H1 (cell line): ENCODE results near the gene LSM7. TPM values are rescaled to one million over a fixed set of nuclear protein-coding genes. Genes with fewer than 3 reads are reported as not detected.

ENCODE experiments used
- CTCF ChIA-PET: fragments of 300-600 bp; sonication (Branson Sonifier 250); formaldehyde crosslinking; loops from one replicate; lab custom pipeline; 2021; ENCODE audit not compliant: partially characterized antibody; lab: Charles Lee
- POLR2A ChIA-PET: fragments of 300-600 bp; sonication (Branson Sonifier 250); formaldehyde crosslinking; loops from one replicate; lab custom pipeline; 2021; ENCODE audit warnings: inconsistent platforms; ENCODE audit not compliant: partially characterized antibody; lab: Charles Lee
- DNase-seq, 2 experiments: peaks; one replicate each; pipeline versions ENCODE4 v3.0.0 to v3.0.0-alpha.2; 2010 to 2022; ENCODE audit warnings: low spot score in 2 of 2, low read depth in 1 of 2, mixed read lengths in 1 of 2
- FAIRE-seq: peaks from 2 replicates; lab custom pipeline; 2011; peaks lifted over from hg19 to GRCh38; lab: Jason Lieb, UNC
- H2AFZ ChIP-seq: 2 replicates; pipeline ENCODE4 v1.8.1; 2012; ENCODE audit warnings: low read length, inconsistent platforms
- H2AK5ac ChIP-seq: 2 replicates; pipeline ENCODE4 v1.6.1; 2013; ENCODE audit warnings: low read depth, low read length
- H2BK120ac ChIP-seq: replicated peaks from 2 replicates; pipeline ENCODE3; 2013; ENCODE audit warnings: low read depth, low read length, inconsistent platforms
- H2BK12ac ChIP-seq: 2 replicates; pipeline ENCODE4 v1.6.1; 2013; ENCODE audit warnings: low read depth, low read length
- H2BK15ac ChIP-seq: 2 replicates; pipeline ENCODE4 v1.6.1; 2013; ENCODE audit warnings: low read length
- H2BK20ac ChIP-seq: 2 replicates; pipeline ENCODE4 v1.6.1; 2013; ENCODE audit warnings: low read length
- H2BK5ac ChIP-seq: 2 replicates; pipeline ENCODE4 v1.6.1; 2013; ENCODE audit warnings: low read depth, low read length
- H3K14ac ChIP-seq: 2 replicates; pipeline ENCODE4 v1.6.1; 2013; ENCODE audit warnings: inconsistent platforms; ENCODE audit not compliant: insufficient read length
- H3K18ac ChIP-seq: 2 replicates; pipeline ENCODE4 v1.6.1; 2013; ENCODE audit warnings: low read length; ENCODE audit errors: extremely low read depth
- H3K23ac ChIP-seq: 2 replicates; pipeline ENCODE4 v1.6.1; 2013; ENCODE audit warnings: inconsistent platforms; ENCODE audit not compliant: insufficient read length
- H3K23me2 ChIP-seq: 2 replicates; pipeline ENCODE4 v1.6.1; 2013; ENCODE audit warnings: low read depth, low read length
- H3K27ac ChIP-seq: 2 replicates; pipeline ENCODE4 v1.6.1; 2011; ENCODE audit warnings: low read depth, low read length, inconsistent platforms
- H3K27me3 ChIP-seq, 4 experiments: replicated peaks in 1 of 4; 1 replicate in 1 of 4; 2 replicates in 3 of 4; pipeline versions ENCODE4 v1.6.1 to v1.8.1; 2011 to 2013; ENCODE audit warnings: low read length in 3 of 4, mild to moderate bottlenecking in 3 of 4, inconsistent platforms in 2 of 4, mixed read lengths in 2 of 4, moderate library complexity in 1 of 4; ENCODE audit not compliant: control insufficient read depth in 3 of 4, insufficient read depth in 3 of 4; ENCODE audit errors: extremely low read depth in 1 of 4
- H3K36me3 ChIP-seq, 4 experiments: 2 replicates each; pipeline versions ENCODE4 v1.6.1 to v1.8.1; 2011 to 2013; ENCODE audit warnings: mild to moderate bottlenecking in 4 of 4, low read length in 3 of 4, moderate library complexity in 2 of 4, control low read depth in 1 of 4, inconsistent platforms in 1 of 4; ENCODE audit not compliant: insufficient read depth in 4 of 4, control insufficient read depth in 2 of 4
- H3K4ac ChIP-seq: replicated peaks from 2 replicates; pipeline ENCODE3; 2013; ENCODE audit warnings: low read length, low read depth, mixed read lengths, inconsistent platforms; ENCODE audit not compliant: insufficient read length
- H3K4me1 ChIP-seq, 4 experiments: replicated peaks in 1 of 4; 1 replicate in 1 of 4; 2 replicates in 3 of 4; pipeline versions ENCODE4 v1.6.1 to v1.8.1; 2011 to 2013; ENCODE audit warnings: low read length in 3 of 4, inconsistent platforms in 2 of 4, mixed read lengths in 1 of 4; ENCODE audit not compliant: insufficient read depth in 4 of 4, control insufficient read depth in 3 of 4
- H3K4me2 ChIP-seq, 2 experiments: 2 replicates each; pipeline versions ENCODE4 v1.6.1 to v1.8.1; 2011 to 2013; ENCODE audit warnings: low read depth in 2 of 2, low read length in 2 of 2, control low read depth in 1 of 2, inconsistent platforms in 1 of 2, mild to moderate bottlenecking in 1 of 2; ENCODE audit not compliant: insufficient read depth in 1 of 2
- H3K4me3 ChIP-seq, 4 experiments: fragments of 200-600, 300-600 bp in 1 of 4; sonication (generic), shearing (Covaris generic), sonication (Bioruptor Twin) in 1 of 4; 2 replicates each; pipeline versions ENCODE4 v1.5.1 to v1.8.1; 2011 to 2016; ENCODE audit warnings: low read length in 4 of 4, low read depth in 3 of 4, control low read depth in 2 of 4, inconsistent platforms in 2 of 4, mild to moderate bottlenecking in 2 of 4, mixed read lengths in 1 of 4, moderate library complexity in 1 of 4; ENCODE audit not compliant: insufficient read depth in 2 of 4; ENCODE audit errors: extremely low read depth in 1 of 4
- H3K56ac ChIP-seq: replicated peaks from 2 replicates; pipeline ENCODE3; 2013; ENCODE audit warnings: low read depth, mild to moderate bottlenecking, mixed read lengths, low read length, inconsistent platforms; ENCODE audit not compliant: insufficient read length
- H3K79me1 ChIP-seq: 2 replicates; pipeline ENCODE4 v1.6.1; 2013; ENCODE audit warnings: low read depth, low read length, control low read depth
- H3K79me2 ChIP-seq, 2 experiments: 2 replicates each; pipeline versions ENCODE4 v1.6.1 to v1.8.1; 2012 to 2013; ENCODE audit warnings: low read length in 2 of 2, mild to moderate bottlenecking in 2 of 2, inconsistent platforms in 1 of 2; ENCODE audit not compliant: insufficient read depth in 2 of 2, control insufficient read depth in 1 of 2
- H3K9ac ChIP-seq, 4 experiments: replicated peaks in 1 of 4; 1 replicate in 1 of 4; 2 replicates in 3 of 4; pipeline versions ENCODE4 v1.6.1 to v1.8.1; 2011 to 2013; ENCODE audit warnings: low read depth in 3 of 4, low read length in 3 of 4, control low read depth in 2 of 4, mild to moderate bottlenecking in 2 of 4, moderate library complexity in 2 of 4, inconsistent platforms in 1 of 4; ENCODE audit errors: extremely low read depth in 1 of 4
- H3K9me3 ChIP-seq, 2 experiments: 2 replicates each; pipeline versions ENCODE4 v1.6.1 to v1.8.1; 2012 to 2013; ENCODE audit warnings: mild to moderate bottlenecking in 2 of 2, moderate library complexity in 2 of 2, control low read depth in 1 of 2, inconsistent platforms in 1 of 2, low read depth in 1 of 2, low read length in 1 of 2, mixed read lengths in 1 of 2; ENCODE audit not compliant: insufficient read depth in 2 of 2
- H4K20me1 ChIP-seq, 2 experiments: replicated peaks in 1 of 2; 2 replicates each; pipeline versions ENCODE3 to v1.8.1; 2011 to 2013; ENCODE audit warnings: inconsistent platforms in 2 of 2, low read length in 2 of 2, mild to moderate bottlenecking in 1 of 2; ENCODE audit not compliant: insufficient read depth in 2 of 2, control insufficient read depth in 1 of 2
- H4K5ac ChIP-seq: 2 replicates; pipeline ENCODE4 v1.6.1; 2013; ENCODE audit warnings: low read length, low read depth, mixed read lengths, inconsistent platforms; ENCODE audit not compliant: insufficient read length
- H4K8ac ChIP-seq: 2 replicates; pipeline ENCODE4 v1.8.0; 2013; ENCODE audit warnings: mild to moderate bottlenecking, moderate library complexity, low read length, inconsistent platforms; ENCODE audit not compliant: insufficient read depth; ENCODE audit errors: extremely low read depth
- H4K91ac ChIP-seq: replicated peaks from 2 replicates; pipeline ENCODE3; 2013; ENCODE audit warnings: low read length, mixed read lengths, inconsistent platforms; ENCODE audit not compliant: insufficient read length
- CHD1 ChIP-seq: IDR thresholded peaks from 2 replicates; pipeline ENCODE4 v1.6.1; 2012; ENCODE audit warnings: low read depth, low read length, improper control_type of control experiment
- POLR2A ChIP-seq, 2 experiments: IDR thresholded peaks; 1 replicate in 1 of 2; 2 replicates in 1 of 2; pipeline ENCODE4 v1.6.1; 2011; ENCODE audit warnings: low read depth in 2 of 2, low read length in 2 of 2, mild to moderate bottlenecking in 2 of 2; ENCODE audit errors: control extremely low read depth in 1 of 2
- SIN3A ChIP-seq, 2 experiments: IDR thresholded peaks in 1 of 2; conservative IDR thresholded peaks in 1 of 2; 2 replicates each; pipeline ENCODE4 v1.6.1; 2011 to 2012; ENCODE audit warnings: low read length in 2 of 2, improper control_type of control experiment in 1 of 2, low read depth in 1 of 2, mild to moderate bottlenecking in 1 of 2
- YY1 ChIP-seq: IDR thresholded peaks from 2 replicates; pipeline ENCODE4 v1.6.1; 2011; ENCODE audit warnings: low read depth, mild to moderate bottlenecking, low read length
- WGBS, 2 experiments: shearing (Covaris generic) in 1 of 2; methylation state at CpG; one replicate each; pipeline versions ENCODE4 v1.1.6 to v1.1.7; 2013 to 2015; ENCODE audit warnings: low lambda C conversion rate in 2 of 2, mixed read lengths in 2 of 2, inconsistent platforms in 1 of 2, low coverage in 1 of 2, missing lambda C conversion rate in 1 of 2; ENCODE audit not compliant: insufficient replicate concordance in 2 of 2, insufficient coverage in 1 of 2, insufficient read length in 1 of 2; ENCODE audit errors: extremely low coverage in 1 of 2, missing lambda C conversion rate in 1 of 2; 5-methylcytosine and 5-hydroxymethylcytosine counted together
- polyA plus RNA-seq, 7 experiments: library from polyadenylated mRNA; depleted of rRNA in 3 of 7; stranded (reverse) in 5 of 7; unstranded in 2 of 7; fragments of >200 nt in 5 of 7; fragments of 200-250 nt in 2 of 7; gene quantifications; 1 replicate in 5 of 7; 2 replicates in 1 of 7; 4 replicates in 1 of 7; pipeline versions ENCODE4 v1.2.1 to v1.2.3, GENCODE V29; 2011 to 2013; ENCODE audit warnings: missing spikeins in 2 of 7, mixed read lengths in 2 of 7
- total RNA-seq: library from RNA; stranded (reverse); fragmentation: NEBNext Ultra II Directional; extraction: Animal tissue kit (Norgen Biotek cat#: 25700); gene quantifications from 2 replicates; pipeline ENCODE4 v1.2.1, GENCODE V29; 2021

LSM7 gene
- total and polyA plus RNA-seq, 2 of the 8 experiments (the other 6 are each of a cell fraction or from before 2014, with no cell fraction given) = 228 to 1,335 TPM

GRCh38 chr19:2275588-2276428 lies 52.6 kb downstream of the LSM7 start:
- Histone ChIP-seq H3K27me3 (no peaks in the 10 kb centered on the region), H3K14ac (no peak overlapping the region), H2BK5ac (no peak overlapping the region), H3K4me2 (no peak overlapping the region), H4K8ac (peak overlapping the region; percentile 76), H3K9ac (no peak overlapping the region), H3K9me3 (no peaks in the 10 kb centered on the region), H3K23ac (no peak overlapping the region), H2AK5ac (no peak overlapping the region), H2BK12ac (no peak overlapping the region), H3K36me3 (peaks cover 3 to 23% (median 9%) of the 10 kb centered on the region in 4 experiments; a peak in 5 of 8 replicates), H2BK15ac (no peak overlapping the region), H3K23me2 (peaks cover 4% of the 10 kb centered on the region; the same call in 1 of the 2 replicates), H3K27ac (peak overlapping the region; percentile 24; the same call in 1 of the 2 replicates), H2BK20ac (no peak overlapping the region), H3K79me2 (peaks cover 8 to 25% of the 10 kb centered on the region in 2 experiments; a peak in 3 of 4 replicates), H3K79me1 (peaks cover 3% of the 10 kb centered on the region; the same call in 1 of the 2 replicates), H4K5ac (no peak overlapping the region), H4K20me1 (peaks cover 20 to 22% of the 10 kb centered on the region in 2 experiments), H3K4me3 (no peak overlapping the region; a peak in 1 of 8 replicates), H3K56ac (no peak overlapping the region), H2BK120ac (no peak overlapping the region), H3K4me1 (peaks cover 0 to 17% (median 7%) of the 10 kb centered on the region in 4 experiments; a peak in 5 of 7 replicates), H4K91ac (peak overlapping the region; percentile 55), H3K4ac (no peak overlapping the region), H2AFZ (no peak overlapping the region), H3K18ac (no peak overlapping the region)
- TF ChIP-seq YY1 (no peak), POLR2A (IDR thresholded peaks at IDR 0.05; ENCODE audit: control extremely low read depth in 1 of 2, low read depth in 2 of 2, low read length in 2 of 2) (0 out of 3 replicates have a peak, but pooled peaks of 1 of the 2 experiments have one; percentile 13), CHD1 (no peak), SIN3A (conservative IDR thresholded peaks at IDR 0.05 in 1 of 2, IDR thresholded peaks at IDR 0.05 in 1 of 2; ENCODE audit: low read depth in 1 of 2, low read length in 2 of 2) (no peak)
- ChIA-PET CTCF (interaction anchor here (0.6 to 6.2 kb wide), 35 partner anchors 8 to 330 kb away, joined by 3 to 106 read pairs (median 5); partner anchors contain the start of genes JSRP1, LSM7, PLEKHJ1 and SPPL2B), POLR2A (interaction anchor here (0.7 to 23.4 kb wide), 19 partner anchors 9 to 176 kb away, joined by 3 to 330 read pairs (median 5); partner anchors contain the start of genes AMH, JSRP1 and PLEKHJ1)
- no peak for FAIRE-seq
- DNase-seq = no peak
- WGBS, 2 experiments = 92% methylated on average over 53 of the region's 74 CpGs; no CpG with 5 or more reads in 1 of the 2 experiments
